IMR-90 (cell line): ENCODE results near the gene ANO2.

Experiments
- CEBPB ChIP-seq: IDR thresholded peaks from 2 replicates; pipeline ENCODE4 v1.6.1; 2012; ENCODE audit warnings: low read depth, low read length, improper control_type of control experiment
- CHD1 ChIP-seq: IDR thresholded peaks from 2 replicates; pipeline ENCODE4 v1.6.1; 2012; ENCODE audit warnings: low read depth, low read length, improper control_type of control experiment
- CTCF ChIP-seq: conservative IDR thresholded peaks from 2 replicates; pipeline ENCODE4 v1.5.1; 2012; ENCODE audit warnings: mild to moderate bottlenecking, low read depth, low read length, improper control_type of control experiment
- FOS ChIP-seq: fragments of 150-350 bp; IDR thresholded peaks from 2 replicates; pipeline ENCODE4 v1.6.1; 2016; ENCODE audit warnings: low read depth, low read length
- MAFK ChIP-seq: IDR thresholded peaks from 2 replicates; pipeline ENCODE4 v1.6.1; 2012; ENCODE audit warnings: low read depth, low read length, improper control_type of control experiment
- POLR2A ChIP-seq: IDR thresholded peaks from 2 replicates; pipeline ENCODE4 v1.6.1; 2012; ENCODE audit warnings: mild to moderate bottlenecking, low read depth, low read length
- RAD21 ChIP-seq: IDR thresholded peaks from 2 replicates; pipeline ENCODE4 v1.6.1; 2012; ENCODE audit warnings: low read length, improper control_type of control experiment
- RCOR1 ChIP-seq: IDR thresholded peaks from 2 replicates; pipeline ENCODE4 v1.6.1; 2012; ENCODE audit warnings: mild to moderate bottlenecking, low read length, improper control_type of control experiment; ENCODE audit not compliant: insufficient replicate concordance
- RFX5 ChIP-seq: IDR thresholded peaks from 2 replicates; pipeline ENCODE4 v1.8.0; 2012; ENCODE audit warnings: low read depth, mild to moderate bottlenecking, low read length, moderate library complexity
- SMC3 ChIP-seq: fragments of 150-350 bp; IDR thresholded peaks from 2 replicates; pipeline ENCODE4 v1.6.1; 2016; ENCODE audit warnings: low read depth, mild to moderate bottlenecking, antibody characterized with exemption, low read length, moderate library complexity
- USF2 ChIP-seq: fragments of 150-350 bp; IDR thresholded peaks from 2 replicates; pipeline ENCODE4 v1.6.1; 2017; ENCODE audit warnings: mild to moderate bottlenecking, antibody characterized with exemption, low read length, low read depth

GRCh38 chr12:5589054-5589453 lies 356.0 kb downstream of the ANO2 start:
- TF ChIP-seq CTCF (no peak), POLR2A (no peak), FOS (no peak), SMC3 (no peak), USF2 (no peak), RCOR1 (no peak), CEBPB (no peak), MAFK (no peak), RFX5 (no peak), RAD21 (no peak), CHD1 (no peak)
